SH-SY5Y (cell line): ENCODE data around the gene NKD2.

Source experiments
- GATA2 ChIP-seq: IDR thresholded peaks from 2 replicates; pipeline ENCODE4 v1.6.1; 2011; ENCODE audit warnings: mild to moderate bottlenecking, low read depth, low read length
- GATA3 ChIP-seq: IDR thresholded peaks from 2 replicates; pipeline ENCODE4 v1.6.1; 2011; ENCODE audit warnings: low read depth, mild to moderate bottlenecking, low read length, moderate library complexity

GRCh38 chr5:1077026-1077425, 68.4 kb downstream of the NKD2 start:
- no peak for TF ChIP-seq GATA2
- TF ChIP-seq GATA3, result no peak
